SK-N-SH (cell line): Measurements from ENCODE around the gene SLC25A51. TPM values are rescaled to one million over a fixed set of nuclear protein-coding genes. Genes with fewer than 3 reads are reported as not detected.

Experiments used
- CTCF ChIA-PET: fragments of 300-600, 350-600 bp; formaldehyde crosslinking; extraction: SDS; loops from one replicate; lab custom pipeline; 2021; lab: Yijun Ruan, JAX
- POLR2A ChIA-PET: fragments of 350-600 bp; sonication (Branson Sonifier 250); formaldehyde crosslinking; extraction: SDS; loops from one replicate; lab custom pipeline; 2020; ENCODE audit warnings: antibody characterized with exemption, inconsistent platforms; lab: Yijun Ruan, JAX
- DNase-seq: peaks from one replicate; pipeline ENCODE4 v3.0.0; 2012
- H2AFZ ChIP-seq: fragments of 200-600 bp; sonication (generic); 2 replicates; pipeline ENCODE4 v1.8.1; 2016; ENCODE audit warnings: antibody characterized with exemption, mild to moderate bottlenecking, low read depth
- H3F3A ChIP-seq: fragments of 200-600 bp; sonication (generic); replicated peaks from 2 replicates; pipeline ENCODE3; 2016; ENCODE audit warnings: antibody characterized with exemption, mild to moderate bottlenecking; ENCODE audit not compliant: insufficient read depth
- H3K27ac ChIP-seq, 2 experiments: fragments of 200-500 bp in 1 of 2; fragments of 200-600 bp in 1 of 2; sonication (Bioruptor generic) in 1 of 2; sonication (generic), shearing (Covaris generic) in 1 of 2; 2 replicates each; pipeline versions ENCODE4 v1.5.1 to v1.6.1; 2014 to 2016; ENCODE audit warnings: low read depth in 2 of 2, inconsistent platforms in 1 of 2, low read length in 1 of 2, mild to moderate bottlenecking in 1 of 2, mixed read lengths in 1 of 2
- H3K27me3 ChIP-seq: fragments of 200-600 bp; sonication (generic), shearing (Covaris generic); 2 replicates; pipeline ENCODE4 v1.6.1; 2016; ENCODE audit warnings: mixed run types; ENCODE audit not compliant: insufficient read depth
- H3K36me3 ChIP-seq, 2 experiments: fragments of 200-500 bp in 1 of 2; fragments of 200-600 bp in 1 of 2; sonication (Bioruptor generic) in 1 of 2; sonication (generic) in 1 of 2; replicated peaks in 1 of 2; 2 replicates each; pipeline versions ENCODE3 to v1.5.1; 2014 to 2016; ENCODE audit warnings: low read length in 1 of 2, mild to moderate bottlenecking in 1 of 2; ENCODE audit not compliant: insufficient read depth in 2 of 2, control insufficient read depth in 1 of 2
- H3K4me1 ChIP-seq, 2 experiments: fragments of 200-500 bp in 1 of 2; fragments of 200-600 bp in 1 of 2; sonication (Bioruptor generic) in 1 of 2; sonication (generic), shearing (Covaris generic) in 1 of 2; 2 replicates each; pipeline versions ENCODE4 v1.5.1 to v1.6.1; 2014 to 2016; ENCODE audit warnings: low read depth in 1 of 2, low read length in 1 of 2, mixed run types in 1 of 2; ENCODE audit not compliant: insufficient read depth in 2 of 2, control insufficient read depth in 1 of 2
- H3K4me2 ChIP-seq: fragments of 200-600 bp; sonication (generic), shearing (Covaris generic); 2 replicates; pipeline ENCODE4 v1.6.1; 2017; ENCODE audit warnings: mixed run types
- H3K4me3 ChIP-seq, 2 experiments: fragments of 200-500 bp in 1 of 2; fragments of 200-600 bp in 1 of 2; sonication (Bioruptor generic) in 1 of 2; sonication (generic), shearing (Covaris generic) in 1 of 2; 2 replicates each; pipeline versions ENCODE4 v1.5.1 to v1.8.1; 2014 to 2016; ENCODE audit warnings: low read depth in 2 of 2, inconsistent platforms in 1 of 2, low read length in 1 of 2, mild to moderate bottlenecking in 1 of 2, mixed read lengths in 1 of 2, moderate library complexity in 1 of 2
- H3K79me2 ChIP-seq: fragments of 200-600 bp; sonication (generic); 2 replicates; pipeline ENCODE4 v1.8.1; 2017; ENCODE audit warnings: mild to moderate bottlenecking; ENCODE audit not compliant: insufficient read depth
- H3K9ac ChIP-seq: fragments of 200-600 bp; sonication (generic); 2 replicates; pipeline ENCODE4 v1.6.1; 2017; ENCODE audit warnings: mixed run types
- H3K9me2 ChIP-seq: fragments of 200-600 bp; sonication (generic); 2 replicates; pipeline ENCODE4 v1.6.1; 2017; ENCODE audit warnings: mixed run types
- H3K9me3 ChIP-seq: fragments of 200-600 bp; sonication (generic); 2 replicates; pipeline ENCODE4 v1.6.1; 2017; ENCODE audit warnings: mixed run types, mild to moderate bottlenecking, moderate library complexity
- H4K20me1 ChIP-seq: fragments of 200-600 bp; sonication (generic); 2 replicates; pipeline ENCODE4 v1.6.1; 2017; ENCODE audit warnings: mild to moderate bottlenecking, mixed run types; ENCODE audit not compliant: insufficient read depth
- EP300 ChIP-seq, 2 experiments: IDR thresholded peaks; 2 replicates each; pipeline versions ENCODE4 v1.4.0 to v1.6.1; 2012; ENCODE audit warnings: borderline replicate concordance in 1 of 2, low read depth in 1 of 2, low read length in 1 of 2
- EZH2phosphoT487 ChIP-seq: fragments of 200-600 bp; sonication (generic); IDR thresholded peaks from 2 replicates; pipeline ENCODE4 v1.6.1; 2017; ENCODE audit warnings: low read depth, mixed run types, mild to moderate bottlenecking, antibody characterized with exemption, moderate library complexity, borderline replicate concordance
- FOXJ3 ChIP-seq: sonication (generic); formaldehyde crosslinking; IDR thresholded peaks from 2 replicates; pipeline ENCODE4 v1.5.1; 2020; ENCODE audit warnings: mild to moderate bottlenecking, missing genetic modification reagents
- FOXM1 ChIP-seq: IDR thresholded peaks from 2 replicates; pipeline ENCODE4 v1.4.0; 2012; ENCODE audit warnings: low read depth, mild to moderate bottlenecking
- MAX ChIP-seq: IDR thresholded peaks from 2 replicates; pipeline ENCODE4 v1.4.0; 2012; ENCODE audit warnings: low read depth
- MEF2A ChIP-seq: IDR thresholded peaks from 2 replicates; pipeline ENCODE4 v1.4.0; 2012; ENCODE audit warnings: low read depth, borderline replicate concordance
- NFIC ChIP-seq: IDR thresholded peaks from 2 replicates; pipeline ENCODE4 v1.4.0; 2012; ENCODE audit warnings: borderline replicate concordance
- PBX3 ChIP-seq: IDR thresholded peaks from 2 replicates; pipeline ENCODE4; 2012
- POLR2AphosphoS5 ChIP-seq: IDR thresholded peaks from 2 replicates; pipeline ENCODE4 v1.6.1; 2012; ENCODE audit warnings: low read depth, low read length
- RCOR1 ChIP-seq: fragments of 150-350 bp; IDR thresholded peaks from 2 replicates; pipeline ENCODE4 v1.6.1; 2017; ENCODE audit warnings: antibody characterized with exemption, low read length
- RFX5 ChIP-seq: IDR thresholded peaks from 2 replicates; pipeline ENCODE4 v1.6.1; 2012; ENCODE audit warnings: mild to moderate bottlenecking, improper control_type of control experiment, low read length
- SIN3A ChIP-seq: IDR thresholded peaks from 2 replicates; pipeline ENCODE4 v1.6.1; 2012; ENCODE audit warnings: low read depth, mild to moderate bottlenecking, low read length, moderate library complexity, borderline replicate concordance
- SMC3 ChIP-seq: IDR thresholded peaks from 2 replicates; pipeline ENCODE4 v1.6.1; 2012; ENCODE audit warnings: low read depth, low read length, improper control_type of control experiment
- TAF1 ChIP-seq: IDR thresholded peaks from 2 replicates; pipeline ENCODE4 v1.6.1; 2012; ENCODE audit warnings: low read depth, mild to moderate bottlenecking, low read length, moderate library complexity, borderline replicate concordance
- TCF12 ChIP-seq: IDR thresholded peaks from 2 replicates; pipeline ENCODE4 v1.4.0; 2012
- TEAD4 ChIP-seq: IDR thresholded peaks from 2 replicates; pipeline ENCODE4 v1.4.0; 2012; ENCODE audit warnings: mild to moderate bottlenecking, borderline replicate concordance; ENCODE audit not compliant: insufficient read depth
- ZBTB33 ChIP-seq: IDR thresholded peaks from 2 replicates; pipeline ENCODE4 v1.4.0; 2012; ENCODE audit warnings: low read depth, borderline replicate concordance
- WGBS: methylation state at CpG from one replicate; pipeline ENCODE4 v1.1.6; 2017; ENCODE audit warnings: low lambda C conversion rate; 5-methylcytosine and 5-hydroxymethylcytosine counted together
- polyA plus RNA-seq, 3 experiments: library from polyadenylated mRNA; depleted of rRNA; stranded (reverse); fragments of >200 nt; gene quantifications; 2 replicates each; pipeline ENCODE4 v1.2.3, GENCODE V29; 2012

SLC25A51 gene
- polyA plus RNA-seq, 1 of the 3 experiments (the other 2 are of a cell fraction), result 13.3 TPM

- WGBS, result 96% methylated on average over 5 of the region's 5 CpGs
- H3K4me1 ChIP-seq, result no peaks in the 10 kb centered on the region
- no peaks in the 10 kb centered on the region for H3K79me2 ChIP-seq
- H2AFZ ChIP-seq, result no peak overlapping the region
- H4K20me1 ChIP-seq, result no peaks in the 10 kb centered on the region
- H3K27me3 ChIP-seq, result no peaks in the 10 kb centered on the region
- no peak for DNase-seq
- H3K9me2 ChIP-seq, result no peaks in the 10 kb centered on the region
- H3K36me3 ChIP-seq, result peaks cover 17 to 28% of the 10 kb centered on the region in 2 experiments
- H3K27ac ChIP-seq, result no peak overlapping the region
- H3K4me3 ChIP-seq, result no peak overlapping the region
- TF ChIP-seq TCF12, result no peak
- ChIA-PET POLR2A (interaction anchor here (1.0 kb wide), 1 partner anchor 86 kb away, joined by 3 read pairs; the partner anchor contains the start of gene EXOSC3), CTCF (interaction anchor here (1.0 kb wide), 1 partner anchor 10 kb away, joined by 3 read pairs; no protein-coding TSS in a partner anchor)
- H3F3A ChIP-seq, result peaks cover 4% of the 10 kb centered on the region
- H3K4me2 ChIP-seq, result no peak overlapping the region
- no peak overlapping the region for H3K9ac ChIP-seq
- H3K9me3 ChIP-seq, result no peaks in the 10 kb centered on the region
These were observed 33.1 kb downstream of the SLC25A51 start for GRCh38 chr9:37870799-37871176.

- no peak overlapping the region for H3K4me2 ChIP-seq
- H3K4me3 ChIP-seq, result no peak overlapping the region
- WGBS, result 90% methylated on average over 5 of the region's 5 CpGs
- no peaks in the 10 kb centered on the region for H4K20me1 ChIP-seq
- H3K4me1 ChIP-seq, result no peaks in the 10 kb centered on the region
- peaks cover 4% of the 10 kb centered on the region for H3F3A ChIP-seq
- H2AFZ ChIP-seq, result no peak overlapping the region
- H3K27ac ChIP-seq, result no peak overlapping the region
- CTCF ChIA-PET, result no interaction called here
- no peak for DNase-seq
- H3K36me3 ChIP-seq, result peaks cover 21 to 31% of the 10 kb centered on the region in 2 experiments
- no peaks in the 10 kb centered on the region for H3K9me2 ChIP-seq
- H3K79me2 ChIP-seq, result no peaks in the 10 kb centered on the region
- POLR2A ChIA-PET, result interaction anchor here (1.0 kb wide), 1 partner anchor 85 kb away, joined by 3 read pairs; the partner anchor contains the start of gene EXOSC3
- H3K9ac ChIP-seq, result no peak overlapping the region
- TF ChIP-seq TAF1 (no peak), FOXM1 (no peak), EP300 (IDR thresholded peaks at IDR 0.05; ENCODE audit: borderline replicate concordance in 1 of 2, low read depth in 1 of 2, low read length in 1 of 2) (no peak), RCOR1 (no peak), TEAD4 (no peak), SIN3A (no peak), MAX (no peak), POLR2AphosphoS5 (no peak), MEF2A (no peak), SMC3 (no peak), NFIC (no peak), ZBTB33 (no peak), FOXJ3 (CRISPR knock-in tag) (no peak), TCF12 (no peak), RFX5 (no peak), EZH2phosphoT487 (no peak), PBX3 (no peak)
- H3K27me3 ChIP-seq, result no peaks in the 10 kb centered on the region
- H3K9me3 ChIP-seq, result no peaks in the 10 kb centered on the region
These were observed 33.7 kb downstream of the SLC25A51 start for GRCh38 chr9:37870081-37870798.
